Heart left ventricle (tissue), 16 donors: ENCODE measurements around the gene CD9. TPM values are rescaled to one million over a fixed set of nuclear protein-coding genes. Genes with fewer than 3 reads are reported as not detected.

ENCODE experiments used
- ATAC-seq, 4 donors: fragments of 200-7000 bp; cut with Tn5 transposase; one replicate each; pipeline ENCODE4 v1.9.1; 2020 to 2022; ENCODE audit warnings: moderate library complexity in 4 of 4, mild to moderate bottlenecking in 3 of 4, moderate number of reproducible peaks in 1 of 4
- DNase-seq, 5 donors: peaks; one replicate each; pipeline ENCODE4 v3.0.0-alpha.2; 2020
- H3K27ac ChIP-seq, 12 donors: fragments of 200-600 bp; sonication (generic) in 4 of 12; one replicate each; pipeline versions ENCODE4 v1.5.0 to v1.8.0; 2016 to 2022; ENCODE audit warnings: mild to moderate bottlenecking in 2 of 12
- H3K27me3 ChIP-seq, 9 donors: fragments of 200-600 bp; sonication (generic) in 2 of 9; one replicate each; pipeline versions ENCODE4 v1.5.1 to v1.8.0; 2016 to 2022; ENCODE audit warnings: mild to moderate bottlenecking in 3 of 9
- H3K36me3 ChIP-seq, 9 donors: fragments of 200-600 bp; sonication (generic) in 2 of 9; one replicate each; pipeline versions ENCODE4 v1.5.0 to v1.8.0; 2018 to 2022; ENCODE audit warnings: mild to moderate bottlenecking in 2 of 9
- H3K4me1 ChIP-seq, 12 donors: fragments of 200-600 bp; sonication (generic) in 4 of 12; one replicate each; pipeline versions ENCODE4 v1.5.0 to v1.8.0; 2016 to 2022; ENCODE audit warnings: mild to moderate bottlenecking in 3 of 12
- H3K4me3 ChIP-seq, 12 donors: fragments of 200-600 bp; sonication (generic) in 4 of 12; one replicate each; pipeline versions ENCODE4 v1.5.0 to v1.8.0; 2017 to 2022; ENCODE audit warnings: mild to moderate bottlenecking in 9 of 12, moderate library complexity in 4 of 12
- H3K9me3 ChIP-seq, 12 donors: fragments of 200-600 bp; sonication (generic) in 4 of 12; one replicate each; pipeline versions ENCODE4 v1.5.0 to v1.8.0; 2016 to 2022; ENCODE audit warnings: mild to moderate bottlenecking in 1 of 12
- POLR2A ChIP-seq, 2 donors: fragments of 450-650 bp; IDR thresholded peaks; one replicate each; pipeline ENCODE4 v1.6.1; 2017; ENCODE audit warnings: antibody characterized with exemption in 2 of 2, mild to moderate bottlenecking in 2 of 2, moderate library complexity in 2 of 2
- WGBS, 4 donors: extraction: QIAGEN DNeasy Blood & Tissue Kit in 2 of 4; methylation state at CpG; one replicate each; pipeline versions ENCODE4 v1.1.5 to v1.1.7; 2013 to 2018; 5-methylcytosine and 5-hydroxymethylcytosine counted together
- intact Hi-C, 10 donors: fragments of 100-400 bp; cut with DNase I; formaldehyde crosslinking; loops; one replicate each; pipeline versions ENCODE4 v1.11.1 to v1.14.2; 2022
- polyA plus RNA-seq, 2 donors: library from polyadenylated mRNA; stranded (reverse); fragments of 200-250 nt; gene quantifications; one replicate each; pipeline ENCODE4 v1.2.3, GENCODE V29; 2013
- total RNA-seq, 9 donors: library from RNA; depleted of rRNA in 2 of 9; stranded (reverse); fragments of >200 nt in 2 of 9; fragmentation: NEBNext Ultra II Directional in 3 of 9; extraction: Animal tissue kit (Norgen Biotek cat#: 25700) in 3 of 9; gene quantifications; one replicate each; pipeline versions ENCODE4 v1.1.0 to v1.2.4, GENCODE V29; 2016 to 2023
- TF ChIP-seq, protein P1 (sequence below), 12 donors: fragments of 200-600 bp; sonication (generic) in 4 of 12; IDR thresholded peaks; one replicate each; pipeline versions ENCODE4 v1.5.0 to v1.8.0; 2018 to 2022; ENCODE audit warnings: antibody characterized with exemption in 12 of 12, mild to moderate bottlenecking in 5 of 12
- donor health status: ischemic (EF 13 %, LVEDD 7.1; RV severe dilation, severe dysfunction).
- donor health status: healthy with polysubstance abuse.
- donor health status: DM: no; HTN: yes; CAD: no.
- donor health status: DM: no; HTN: no; CAD: no.
- donor health status: ischemic (EF 25% LVEDD 6.9; RV normal size, moderate dysfunction).
- donor health status: ischemic (EF 25% LVEDD 5.7; RV mildly dilated, moderate dysfunction).
- donor health status: healthy.
- donor health status: DM: yes; HTN: yes; CAD: no.
- donor health status: ischemic (EF 35%, LVEDD 5.7; RV mildly dilated, moderate dysfunction).
- donor health status: nonischemic (EF 11% LVEDD 7.7; RV severe dilation, severe dysfunction).
- donor health status: DM: yes; HTN: yes; CAD: no.
- donor health status: PGD.
- donor health status: ischemic (EF 29% LVEDD 5.4; RV normal size, mild dysfunction).
- donor health status: nonischemic (EF 23%, LVEDD 6.1; RV moderate dilation, normal function).

Gene CD9
- total and polyA plus RNA-seq, 11 donors: 29.9 to 96.1 (median 56.4) TPM

DNA sequence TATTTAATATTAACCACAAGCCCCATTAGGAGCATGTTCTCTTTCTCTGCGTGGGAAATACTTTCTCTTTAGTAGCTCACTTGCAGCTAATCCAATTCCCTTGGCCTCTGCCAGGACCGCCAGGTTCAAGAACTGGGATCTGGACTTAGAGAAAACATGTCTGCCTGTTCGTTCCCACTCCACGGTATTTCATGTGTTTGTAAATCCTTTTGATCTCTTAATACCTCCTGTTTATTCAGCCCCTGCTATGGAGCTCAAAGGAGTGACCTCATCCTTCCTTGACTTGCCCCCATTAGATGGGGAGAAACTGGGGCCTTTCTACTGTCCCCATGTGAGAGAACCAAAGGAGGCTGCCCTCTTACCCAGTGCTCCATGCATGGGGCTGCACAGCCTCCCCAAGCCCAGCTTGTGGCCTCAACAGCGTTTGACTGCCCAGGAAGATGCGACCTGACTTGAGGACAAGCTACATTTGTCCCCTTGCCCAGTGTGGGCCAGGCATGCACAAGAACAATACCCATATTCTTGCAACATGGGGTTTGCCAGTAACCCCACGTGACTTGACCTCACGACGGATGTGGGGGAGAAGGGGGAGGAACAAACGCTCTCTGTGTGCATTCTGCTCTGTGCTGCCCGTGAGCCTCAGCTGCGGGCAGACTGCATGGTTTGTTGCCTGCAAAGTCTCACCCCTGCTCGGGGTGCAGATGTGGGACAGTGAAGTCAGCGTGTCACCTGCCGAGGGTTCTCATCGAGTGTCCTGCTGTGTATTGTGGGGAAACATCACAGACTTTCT lies 30.3 kb downstream of the CD9 start:
- Histone ChIP-seq H3K4me3 (peak overlapping the region in 1 of 12 donors; percentile 1), H3K4me1 (peaks cover 35 to 100% (median 91%) of the 10 kb centered on the region in 12 donors), H3K9me3 (no peaks in the 10 kb centered on the region), H3K27ac (peak overlapping the region; percentile 67 to 96 (median 88)), H3K27me3 (no peaks in the 10 kb centered on the region), H3K36me3 (peaks cover 0 to 47% (median 5%) of the 10 kb centered on the region in 9 donors)
- ATAC-seq (peak in 2 of 4 donors; percentile 6 to 14), DNase-seq (peak; percentile 56 to 71 (median 61))
- TF ChIP-seq, protein P1, sequence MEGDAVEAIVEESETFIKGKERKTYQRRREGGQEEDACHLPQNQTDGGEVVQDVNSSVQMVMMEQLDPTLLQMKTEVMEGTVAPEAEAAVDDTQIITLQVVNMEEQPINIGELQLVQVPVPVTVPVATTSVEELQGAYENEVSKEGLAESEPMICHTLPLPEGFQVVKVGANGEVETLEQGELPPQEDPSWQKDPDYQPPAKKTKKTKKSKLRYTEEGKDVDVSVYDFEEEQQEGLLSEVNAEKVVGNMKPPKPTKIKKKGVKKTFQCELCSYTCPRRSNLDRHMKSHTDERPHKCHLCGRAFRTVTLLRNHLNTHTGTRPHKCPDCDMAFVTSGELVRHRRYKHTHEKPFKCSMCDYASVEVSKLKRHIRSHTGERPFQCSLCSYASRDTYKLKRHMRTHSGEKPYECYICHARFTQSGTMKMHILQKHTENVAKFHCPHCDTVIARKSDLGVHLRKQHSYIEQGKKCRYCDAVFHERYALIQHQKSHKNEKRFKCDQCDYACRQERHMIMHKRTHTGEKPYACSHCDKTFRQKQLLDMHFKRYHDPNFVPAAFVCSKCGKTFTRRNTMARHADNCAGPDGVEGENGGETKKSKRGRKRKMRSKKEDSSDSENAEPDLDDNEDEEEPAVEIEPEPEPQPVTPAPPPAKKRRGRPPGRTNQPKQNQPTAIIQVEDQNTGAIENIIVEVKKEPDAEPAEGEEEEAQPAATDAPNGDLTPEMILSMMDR (IDR thresholded peaks at IDR 0.05): no peak
- TF ChIP-seq POLR2A (IDR thresholded peaks at IDR 0.05): no peak
- intact Hi-C loops: loop anchor here in 7 of 10 donors (5.0 kb wide), 3 partner anchors 33 to 47 kb away; no protein-coding TSS in a partner anchor
- WGBS, 4 donors: 51 to 69% (median 59%) methylated on average over 15 to 16 of the region's 16 CpGs

DNA sequence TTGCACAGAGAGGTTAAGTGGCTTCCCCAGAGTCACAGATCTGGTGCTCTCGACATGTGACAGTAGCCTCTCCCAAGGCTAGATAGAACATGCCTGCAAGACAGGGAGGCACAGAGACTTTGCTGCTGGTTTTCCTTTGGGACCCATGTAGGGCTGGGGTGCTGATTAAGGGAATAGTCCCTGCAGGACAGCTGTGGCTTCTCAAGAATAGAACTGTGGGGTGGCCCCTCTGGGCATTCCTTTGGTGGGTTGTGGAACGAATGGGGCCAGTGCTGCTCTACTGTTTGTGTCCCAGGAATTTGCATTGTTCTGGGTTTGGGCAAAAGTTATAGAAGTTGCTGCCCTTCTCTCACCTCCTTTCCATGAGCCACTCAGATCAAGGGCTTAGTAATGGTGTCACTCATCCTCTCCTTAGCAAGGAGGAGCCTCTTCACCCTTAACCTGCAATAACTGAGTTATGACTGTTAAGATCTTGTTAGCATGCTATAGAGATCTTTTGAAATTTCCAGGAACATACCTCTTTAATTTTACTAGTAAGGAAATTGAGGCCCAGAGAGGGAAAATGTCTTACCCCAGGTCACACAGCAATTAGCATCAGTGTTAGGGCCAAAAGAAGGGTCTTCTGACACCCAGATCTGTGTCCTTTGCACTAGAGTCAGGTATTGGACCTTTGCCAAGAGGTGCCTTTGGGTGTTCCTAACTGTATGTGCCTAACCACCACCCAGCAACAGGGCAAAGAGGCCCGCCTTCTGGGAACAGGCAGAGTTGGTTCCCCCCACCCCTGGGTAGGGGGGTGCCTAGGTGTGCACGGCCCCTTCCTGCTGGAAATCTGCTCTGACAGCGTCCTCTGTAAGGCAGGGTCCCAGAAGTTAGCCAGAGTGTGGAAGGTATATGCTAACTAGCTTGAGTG lies 31.4 kb downstream of the CD9 start:
- H3K4me1 ChIP-seq: peaks cover 30 to 95% (median 81%) of the 10 kb centered on the region in 12 donors
- WGBS, 4 donors: 70 to 86% (median 80%) methylated on average over 4 to 5 of the region's 5 CpGs
- intact Hi-C loops: loop anchor here in 8 of 10 donors (2.0 to 5.0 kb wide), 5 partner anchors 31 to 47 kb away; partner anchors contain the start of gene CD9 (in 2 of the 8)
- H3K9me3 ChIP-seq: no peaks in the 10 kb centered on the region
- no peak for ATAC-seq
- H3K27ac ChIP-seq: peak overlapping the region; percentile 67 to 96 (median 88)
- peaks cover 0 to 54% (median 16%) of the 10 kb centered on the region in 9 donors for H3K36me3 ChIP-seq
- no peaks in the 10 kb centered on the region for H3K27me3 ChIP-seq
- DNase-seq: peak in 1 of 5 donors; percentile 48
- TF ChIP-seq POLR2A (IDR thresholded peaks at IDR 0.05): no peak
- TF ChIP-seq, protein P1 (IDR thresholded peaks at IDR 0.05): no peak
- no peak overlapping the region for H3K4me3 ChIP-seq

DNA sequence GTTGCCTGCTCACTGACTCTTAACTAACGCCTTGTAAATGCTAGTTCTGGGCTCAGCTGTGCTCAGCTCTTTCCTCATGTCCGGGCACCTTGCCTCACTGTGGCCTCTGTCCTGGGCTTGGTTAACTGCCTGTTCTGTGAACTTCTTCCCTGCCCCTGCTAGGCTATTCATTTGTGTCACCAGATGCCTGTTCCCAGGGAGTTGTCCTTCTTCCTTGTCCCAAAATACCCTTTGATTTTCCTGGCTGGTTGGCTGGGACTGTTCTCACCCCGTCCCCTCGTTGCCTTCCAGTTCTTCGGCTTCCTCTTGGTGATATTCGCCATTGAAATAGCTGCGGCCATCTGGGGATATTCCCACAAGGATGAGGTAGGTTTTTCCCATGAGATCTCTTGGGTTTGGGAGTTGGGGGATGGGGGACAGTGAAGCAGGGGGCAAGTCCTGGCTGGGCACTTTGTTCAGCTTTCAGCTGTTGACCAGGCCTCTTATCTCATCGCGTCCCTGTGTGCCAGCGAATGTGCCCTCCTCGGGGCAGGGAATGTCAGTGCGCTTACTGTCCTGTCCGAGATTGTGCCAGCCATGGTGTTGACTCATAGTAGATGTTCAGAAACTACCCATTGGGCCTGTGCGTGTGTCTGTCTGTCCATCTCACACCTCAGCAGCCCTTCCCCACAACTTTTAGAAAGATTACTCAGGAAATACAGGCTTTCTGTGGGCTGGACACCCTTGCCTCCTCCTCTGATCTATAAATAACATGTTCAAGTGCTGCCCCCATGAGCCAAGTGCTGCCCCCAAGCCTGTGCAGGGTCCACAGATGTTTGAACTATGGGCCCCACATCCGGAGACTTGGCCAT lies 33.1 kb downstream of the CD9 start:
- Histone ChIP-seq H3K4me3 (no peak overlapping the region), H3K9me3 (no peaks in the 10 kb centered on the region), H3K27me3 (no peaks in the 10 kb centered on the region), H3K27ac (peak overlapping the region; percentile 64 to 96 (median 86)), H3K4me1 (peaks cover 24 to 78% (median 64%) of the 10 kb centered on the region in 12 donors), H3K36me3 (peaks cover 0 to 61% (median 28%) of the 10 kb centered on the region in 9 donors)
- intact Hi-C loops: loop anchor here in 8 of 10 donors (2.0 to 5.0 kb wide), 5 partner anchors 33 to 45 kb away; partner anchors contain the start of gene CD9 (in 2 of the 8)
- no peak for TF ChIP-seq POLR2A (IDR thresholded peaks at IDR 0.05)
- TF ChIP-seq, protein P1 (IDR thresholded peaks at IDR 0.05): peak in 2 of 12 donors; percentile 8 to 27
- 44 to 63% (median 55%) methylated on average over 15 of the region's 15 CpGs for WGBS, 4 donors
- DNase-seq (peak in 3 of 5 donors; percentile 37 to 54 (median 46)), ATAC-seq (peak; percentile 47 to 57 (median 50))
